Subcutaneous adipose tissue (tissue), 4 donors: ENCODE measurements around the gene DHCR24. TPM values are rescaled to one million over a fixed set of nuclear protein-coding genes. Genes with fewer than 3 reads are reported as not detected.

ENCODE experiments used
- CTCF ChIP-seq: fragments of 450-650 bp; IDR thresholded peaks from one replicate; pipeline ENCODE4 v1.5.1; 2016; ENCODE audit warnings: low read depth, mild to moderate bottlenecking, control low read depth, antibody characterized with exemption, moderate library complexity
- total RNA-seq, 4 donors: library from RNA; depleted of rRNA; stranded (reverse); fragments of >200 nt; gene quantifications; one replicate each; pipeline ENCODE4 v1.1.0, GENCODE V29; 2016

DHCR24 gene
- total RNA-seq, 4 donors from 2014 or later = 66.2 to 180 (median 131) TPM

- no peak for TF ChIP-seq CTCF
Measured at GRCh38 chr1:54834007-54834541, 52.9 kb downstream of the DHCR24 start.

GRCh38 chr1:54833121-54833520 lies 53.9 kb downstream of the DHCR24 start:
- no peak for TF ChIP-seq CTCF

- no peak for TF ChIP-seq CTCF
Measured at GRCh38 chr1:54826226-54826816, 60.7 kb downstream of the DHCR24 start.

GRCh38 chr1:54825696-54826095 lies 61.3 kb downstream of the DHCR24 start:
- TF ChIP-seq CTCF = no peak

GRCh38 chr1:54823670-54824069 lies 63.3 kb downstream of the DHCR24 start:
- no peak for TF ChIP-seq CTCF

GRCh38 chr1:54819733-54820132 lies 67.3 kb downstream of the DHCR24 start:
- no peak for TF ChIP-seq CTCF

- TF ChIP-seq CTCF = no peak
Measured at GRCh38 chr1:54819195-54819536, 67.8 kb downstream of the DHCR24 start.
